DMS153 treated with DMSO at 0.1 percent for 48 hours (cell line): ENCODE measurements around the gene HINFP.
A peak's percentile ranks its signal among the peaks of the same experiment; 100 is the strongest.
"Not testable (repeated sequence)": the region's sequence is repeated elsewhere in the genome, so short reads cannot be mapped to it uniquely, and the experiment has no call there.

Source experiments
- DNase-seq: peaks from one replicate; lab custom pipeline; 2025; ENCODE audit not compliant: unreplicated experiment; lab: John Stamatoyannopoulos, UW

The HINFP gene

DNA sequence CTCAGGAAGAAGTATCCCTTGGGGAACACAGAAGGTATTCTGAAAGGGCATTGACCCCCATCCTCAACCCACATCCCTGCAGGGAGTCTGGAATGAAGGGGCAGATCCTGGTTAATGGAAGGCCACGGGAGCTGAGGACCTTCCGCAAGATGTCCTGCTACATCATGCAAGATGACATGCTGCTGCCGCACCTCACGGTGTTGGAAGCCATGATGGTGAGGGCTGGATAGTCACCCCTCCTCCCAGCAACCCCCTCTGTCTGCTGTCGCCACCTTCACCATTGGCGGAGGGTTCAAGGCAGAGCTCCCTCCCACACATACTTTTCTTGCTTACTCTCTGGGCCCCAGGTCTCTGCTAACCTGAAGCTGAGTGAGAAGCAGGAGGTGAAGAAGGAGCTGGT lies 32.8 kb downstream of the HINFP start:
- DNase-seq: no peak

DNA sequence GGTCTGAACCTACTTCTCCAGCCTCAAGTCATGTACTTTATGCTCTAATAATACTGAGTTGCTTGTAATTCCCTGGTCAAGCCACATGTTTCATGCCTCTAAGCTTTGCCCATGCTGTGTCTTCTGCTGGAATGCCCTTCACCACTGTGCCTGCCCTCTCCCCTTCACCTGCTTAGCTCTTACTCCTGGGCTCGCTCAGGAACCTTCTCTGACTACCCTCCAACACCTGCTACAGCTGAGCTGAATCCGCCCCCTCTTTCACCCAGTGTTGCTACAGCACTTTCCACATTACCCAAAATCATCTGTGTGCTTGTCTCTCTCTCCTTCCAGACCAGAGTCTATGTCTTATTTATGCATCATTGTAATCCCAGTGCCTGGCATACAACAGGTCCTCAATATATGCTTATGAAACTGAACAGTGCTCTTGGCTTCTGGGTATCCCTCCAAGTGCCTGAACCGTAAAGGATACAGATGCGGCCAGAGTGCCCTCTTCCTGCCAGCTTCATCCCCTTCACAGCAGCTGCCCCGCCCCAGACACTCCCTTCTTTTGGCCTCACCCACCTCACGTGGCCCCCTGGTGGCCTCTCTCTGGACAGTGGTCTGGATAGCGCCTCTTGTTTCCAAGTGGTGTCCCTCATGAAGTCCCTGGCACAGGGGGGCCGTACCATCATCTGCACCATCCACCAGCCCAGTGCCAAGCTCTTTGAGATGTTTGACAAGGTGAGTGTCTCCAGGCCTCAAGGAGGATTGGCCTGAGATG lies 34.5 kb downstream of the HINFP start:
- no peak for DNase-seq

DNA sequence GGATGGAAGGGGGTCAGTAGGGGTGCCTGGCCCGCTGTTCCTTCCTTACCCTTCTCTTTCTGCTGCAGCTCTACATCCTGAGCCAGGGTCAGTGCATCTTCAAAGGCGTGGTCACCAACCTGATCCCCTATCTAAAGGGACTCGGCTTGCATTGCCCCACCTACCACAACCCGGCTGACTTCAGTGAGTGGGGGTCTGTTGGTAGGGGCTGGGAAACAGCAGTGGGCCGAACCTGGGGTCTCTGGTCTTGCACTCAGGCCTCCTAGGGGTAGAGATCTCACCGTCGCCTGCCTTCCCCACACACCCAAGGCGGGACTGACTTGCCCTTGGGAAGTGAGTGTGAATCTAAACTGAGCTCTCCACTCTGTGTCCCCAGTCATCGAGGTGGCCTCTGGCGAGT lies 35.1 kb downstream of the HINFP start:
- DNase-seq: no peak

DNA sequence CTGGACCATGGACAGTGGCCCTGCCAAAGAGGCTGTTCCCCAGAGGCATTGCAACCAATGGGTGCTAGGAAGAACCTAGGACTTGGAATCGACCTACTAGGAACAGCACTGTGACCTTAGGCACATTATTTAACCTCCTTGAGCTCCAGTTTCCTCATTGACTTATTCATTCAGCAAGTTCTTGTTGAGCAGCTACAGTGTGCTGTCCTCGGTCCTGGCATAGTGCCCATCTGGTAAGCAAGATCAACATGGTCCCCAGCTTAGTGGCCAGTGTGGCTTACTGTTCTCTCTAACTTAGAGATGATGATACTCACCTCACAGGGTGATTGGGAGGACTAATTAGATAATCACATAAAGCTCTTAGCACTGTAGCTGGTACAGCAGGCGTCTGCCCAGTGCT lies 35.7 kb downstream of the HINFP start:
- no peak for DNase-seq

DNA sequence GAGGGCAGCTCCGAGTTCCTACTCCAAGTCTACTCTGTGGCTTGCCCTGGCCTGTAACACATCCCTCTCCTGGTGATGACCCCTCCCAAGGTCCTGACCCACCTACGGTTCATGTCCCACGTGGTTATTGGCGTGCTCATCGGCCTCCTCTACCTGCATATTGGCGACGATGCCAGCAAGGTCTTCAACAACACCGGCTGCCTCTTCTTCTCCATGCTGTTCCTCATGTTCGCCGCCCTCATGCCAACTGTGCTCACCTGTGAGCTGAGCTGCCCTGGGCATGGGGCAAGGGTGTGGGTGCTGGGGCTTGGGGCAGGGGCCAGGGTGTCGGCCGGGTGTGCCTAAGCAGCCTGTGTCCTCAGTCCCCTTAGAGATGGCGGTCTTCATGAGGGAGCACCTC lies 37.1 kb downstream of the HINFP start:
- DNase-seq: no peak

DNA sequence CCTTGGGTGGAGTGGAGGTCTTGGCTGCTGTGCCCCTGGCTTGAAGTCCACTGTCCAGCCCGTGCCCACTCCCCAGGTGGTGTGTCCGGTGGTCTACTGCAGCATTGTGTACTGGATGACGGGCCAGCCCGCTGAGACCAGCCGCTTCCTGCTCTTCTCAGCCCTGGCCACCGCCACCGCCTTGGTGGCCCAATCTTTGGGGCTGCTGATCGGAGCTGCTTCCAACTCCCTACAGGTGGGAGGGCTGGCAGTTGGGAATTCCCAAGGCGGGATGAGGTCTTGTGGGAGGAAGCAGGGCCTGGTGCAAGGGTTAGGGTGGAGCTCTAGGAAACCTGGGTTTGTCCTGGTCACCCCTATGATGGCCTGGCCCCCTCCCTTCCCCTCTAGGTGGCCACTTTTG lies 38.8 kb downstream of the HINFP start:
- DNase-seq: no peak

DNA sequence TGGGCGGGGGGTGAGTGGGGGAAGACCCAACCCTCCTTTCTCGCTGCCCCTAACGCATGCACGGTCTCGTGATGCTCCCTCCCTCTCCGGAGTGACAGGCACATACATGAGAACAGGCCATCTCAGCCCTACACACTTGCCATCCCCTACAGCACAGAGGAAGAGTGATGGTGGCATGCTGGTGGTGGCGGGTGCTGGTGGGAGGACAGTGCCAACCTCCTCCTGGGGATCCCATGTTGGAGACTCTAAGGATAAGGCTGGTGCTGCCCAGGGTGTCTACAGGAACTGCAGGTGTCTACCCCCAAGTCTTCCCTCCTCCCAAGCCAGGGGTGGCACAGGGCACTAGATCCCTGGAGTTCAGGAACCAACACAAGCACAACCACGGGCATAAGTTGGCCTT lies 40.5 kb downstream of the HINFP start:
- no peak for DNase-seq

DNA sequence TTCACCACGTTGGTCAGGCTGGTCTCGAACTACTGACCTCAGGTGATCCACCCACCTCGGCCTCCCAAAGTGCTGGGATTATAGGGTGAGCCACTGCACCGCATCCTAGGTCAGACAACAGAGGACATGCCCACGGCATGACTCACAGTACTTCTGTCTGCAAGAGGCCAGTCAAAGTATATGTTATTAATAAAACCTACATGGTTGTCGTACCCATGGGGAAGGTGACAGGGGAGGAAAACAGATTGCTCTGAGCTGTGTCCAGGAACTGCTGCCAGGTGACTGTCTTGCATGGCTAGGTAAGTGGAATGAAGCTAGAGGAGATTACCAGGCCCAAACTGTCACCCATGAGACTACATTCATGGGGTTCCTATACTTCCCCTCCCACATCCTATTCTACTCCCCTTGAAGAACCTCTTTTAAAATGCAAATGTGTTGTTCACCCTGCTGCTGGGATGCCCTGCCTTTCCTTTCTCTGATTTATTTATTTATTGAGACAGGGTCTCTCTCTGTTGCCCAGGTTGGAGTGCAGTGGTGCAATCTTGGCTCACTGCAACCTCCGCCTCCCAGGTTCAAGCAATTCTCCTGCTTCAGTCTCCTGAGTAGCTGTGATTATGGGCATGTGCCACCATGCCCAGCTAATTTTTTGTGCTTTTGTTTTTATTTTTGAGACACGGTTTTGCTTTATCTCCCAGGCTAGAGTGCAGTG lies 45.1 kb downstream of the HINFP start:
- DNase-seq: no peak

DNA sequence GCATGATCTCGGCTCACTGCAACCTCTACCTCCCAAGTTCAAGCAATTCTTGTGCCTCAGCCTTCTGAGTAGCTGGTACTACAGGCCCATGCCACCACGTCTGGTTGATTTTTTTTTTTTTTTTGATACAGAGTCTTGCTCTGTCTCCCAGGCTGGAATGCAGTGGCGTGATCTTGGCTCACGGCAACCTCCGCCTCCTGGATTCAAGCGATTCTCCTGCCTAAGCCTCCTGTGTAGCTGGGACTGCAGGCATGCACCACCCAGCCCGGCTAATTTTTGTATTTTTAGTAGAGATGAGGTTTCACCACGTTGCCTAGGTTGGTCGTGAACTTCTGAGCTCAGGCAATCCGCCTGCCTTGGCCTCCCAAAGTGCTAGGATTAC lies 45.7 kb downstream of the HINFP start:
- DNase-seq: not testable (repeated sequence)

DNA sequence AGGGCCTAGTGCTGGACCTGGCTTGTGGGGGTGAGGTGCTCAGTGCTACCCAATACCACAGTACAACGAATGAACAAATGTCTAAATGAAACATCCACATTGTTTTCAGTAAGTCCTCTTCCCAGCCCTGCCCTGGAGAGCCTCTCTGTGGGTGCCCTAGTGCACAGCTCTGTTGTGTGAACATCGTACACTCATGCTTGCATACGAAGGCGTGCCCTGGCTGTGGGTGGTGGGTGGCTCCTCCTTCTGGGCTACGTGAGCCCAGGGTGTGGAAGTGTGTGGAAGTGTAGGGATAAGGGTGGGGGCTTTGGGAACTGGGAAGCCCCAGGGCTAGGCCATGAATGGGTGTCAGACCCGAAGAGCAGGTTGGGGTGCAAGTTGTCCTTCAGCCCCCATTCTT lies 46.6 kb downstream of the HINFP start:
- no peak for DNase-seq

DNA sequence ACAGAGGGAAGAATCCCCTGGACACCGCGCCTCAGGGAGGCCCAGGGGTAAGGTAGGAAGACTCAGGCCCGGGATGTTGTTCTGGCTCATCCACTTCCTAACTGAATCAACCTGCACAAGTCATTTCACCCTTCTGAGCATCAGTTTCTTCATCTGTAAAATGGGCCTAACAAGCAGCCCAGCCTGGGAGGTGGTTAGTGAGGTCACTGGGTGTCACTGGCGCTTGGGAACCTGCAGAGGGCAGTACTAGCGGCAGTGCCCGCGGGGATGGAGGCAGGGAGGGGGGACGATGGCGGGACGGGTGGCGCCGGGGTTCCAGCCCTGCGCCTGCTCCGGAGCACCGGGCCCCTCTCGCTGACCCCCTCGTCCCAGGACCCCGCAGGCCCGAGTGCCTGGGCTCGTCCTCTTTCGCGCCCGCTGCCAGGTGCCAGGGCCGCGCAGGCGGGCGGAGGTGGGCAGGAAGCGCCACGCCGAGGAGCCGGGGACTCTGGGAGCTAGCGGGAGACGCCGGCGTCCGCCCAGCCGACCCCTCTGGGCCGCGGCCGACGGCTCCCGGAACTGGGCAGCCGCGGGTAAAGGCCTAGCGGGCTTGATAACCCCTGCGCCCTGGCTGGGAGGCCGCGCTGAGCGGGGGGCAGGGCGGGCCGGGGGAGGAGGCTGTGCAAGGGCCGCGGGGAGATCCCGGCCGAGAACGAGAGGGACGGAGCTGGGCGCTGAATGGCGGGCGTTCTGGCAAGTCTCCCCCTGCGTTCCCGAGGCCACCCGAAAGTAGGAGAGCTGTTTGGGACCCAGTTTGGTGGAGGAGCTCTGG lies 47.3 kb downstream of the HINFP start, which contains the start of gene NLRX1:
Gene NLRX1 (plus strand): TSS at position 255 of the 811 bp plus-strand sequence. CDS start 2,679 bp downstream, outside the sequence.
- peak; percentile 38 for DNase-seq

DNA sequence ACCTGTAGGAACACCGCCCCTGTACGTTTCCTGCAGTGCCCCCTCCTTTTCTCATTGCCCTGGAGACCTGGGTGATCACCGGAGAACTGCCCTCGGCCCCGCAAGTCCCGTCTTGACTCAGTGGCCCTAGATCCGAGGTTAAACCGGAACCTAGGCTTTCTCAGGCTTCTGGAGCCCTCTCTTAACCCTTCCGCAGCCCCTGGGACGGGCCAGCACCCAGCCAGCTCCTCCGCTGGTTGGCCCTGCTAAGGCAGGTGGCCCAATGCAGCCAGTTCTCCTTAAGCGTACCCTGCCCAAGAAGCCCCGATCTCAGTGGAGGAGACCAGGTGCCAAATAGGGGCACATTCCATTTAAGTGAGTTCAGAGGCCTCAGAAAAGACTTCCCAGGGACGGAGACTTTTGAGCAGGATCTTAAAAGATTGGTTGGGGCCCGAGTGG lies 47.9 kb downstream of the HINFP start:
- no peak for DNase-seq

DNA sequence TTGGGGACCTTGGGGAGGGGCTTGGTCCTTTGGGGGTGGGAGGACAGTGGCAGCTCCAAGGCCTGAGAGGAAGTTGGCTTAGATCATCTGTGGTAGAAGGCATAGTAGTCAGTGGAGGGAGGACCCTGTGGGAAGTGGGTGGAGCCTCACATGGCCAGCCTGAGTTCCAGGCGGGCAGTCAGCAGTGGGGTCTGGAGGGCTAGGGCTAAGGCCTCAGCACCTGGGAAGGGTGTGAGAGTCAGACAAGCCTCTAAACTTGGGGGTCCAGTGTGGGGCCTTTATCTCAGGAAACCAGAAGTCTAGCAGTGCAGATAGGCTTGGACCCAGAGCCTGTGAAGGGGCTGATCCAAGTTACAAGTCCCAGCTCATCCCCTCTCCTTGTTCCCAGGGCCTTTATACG lies 51.1 kb downstream of the HINFP start:
- DNase-seq: no peak

DNA sequence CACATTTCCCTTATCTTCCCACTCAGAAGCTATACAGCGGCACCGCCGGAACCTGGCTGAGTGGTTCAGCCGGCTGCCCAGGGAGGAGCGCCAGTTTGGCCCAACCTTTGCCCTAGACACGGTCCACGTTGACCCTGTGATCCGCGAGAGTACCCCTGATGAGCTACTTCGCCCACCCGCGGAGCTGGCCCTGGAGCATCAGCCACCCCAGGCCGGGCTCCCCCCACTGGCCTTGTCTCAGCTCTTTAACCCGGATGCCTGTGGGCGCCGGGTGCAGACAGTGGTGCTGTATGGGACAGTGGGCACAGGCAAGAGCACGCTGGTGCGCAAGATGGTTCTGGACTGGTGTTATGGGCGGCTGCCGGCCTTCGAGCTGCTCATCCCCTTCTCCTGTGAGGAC lies 52.1 kb downstream of the HINFP start:
- no peak for DNase-seq

DNA sequence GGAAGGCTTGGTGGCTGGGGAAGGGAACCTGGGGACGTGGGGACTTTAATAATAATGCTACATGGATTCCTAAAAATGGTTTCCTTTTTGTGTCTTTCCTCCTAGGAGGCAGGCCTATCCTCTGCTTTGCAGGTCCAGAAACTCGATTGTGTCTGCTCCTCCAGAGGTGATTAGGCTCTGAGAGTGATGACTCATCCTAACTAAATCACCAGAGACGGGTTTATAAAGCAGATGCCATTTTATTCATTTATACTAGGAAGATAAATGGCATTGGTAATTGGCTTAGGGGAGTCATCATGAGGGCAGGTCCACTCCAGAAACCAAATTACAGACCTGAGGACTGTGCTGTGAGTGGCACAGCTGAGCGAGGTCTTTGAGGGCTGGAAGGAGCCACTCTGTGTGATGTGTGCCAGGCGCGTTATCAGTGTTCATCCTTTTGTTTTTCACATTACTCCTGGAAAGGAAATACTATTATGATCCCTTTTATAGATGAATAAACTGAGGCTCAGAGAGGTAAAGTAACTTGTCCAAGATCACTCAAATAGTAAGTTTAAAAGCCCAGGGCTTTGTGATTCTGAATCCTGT lies 54.2 kb downstream of the HINFP start:
- no peak for DNase-seq

DNA sequence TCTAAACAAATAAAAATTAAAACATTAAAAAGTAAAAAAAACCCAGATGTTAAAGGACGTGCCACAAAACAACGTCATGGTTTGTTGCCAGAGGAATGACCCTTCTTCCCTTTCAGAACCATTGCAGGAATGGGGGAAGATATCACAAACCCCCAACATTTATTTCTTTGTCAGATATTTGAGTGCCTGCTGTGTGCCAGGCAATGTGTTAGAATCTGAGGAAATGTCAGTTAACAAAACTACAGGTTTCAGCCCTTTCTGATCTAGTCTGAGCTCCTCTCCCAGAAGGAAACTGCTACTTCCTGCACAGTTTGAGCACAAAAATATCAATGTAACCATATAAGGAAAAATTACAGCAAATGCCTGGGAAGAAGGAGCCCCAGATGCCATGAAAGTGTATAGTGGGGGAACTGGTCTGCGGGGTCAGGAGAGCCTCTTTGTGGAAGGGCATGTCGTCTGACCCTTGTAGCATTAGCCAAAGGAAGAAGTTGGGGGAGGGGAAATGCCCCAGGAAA lies 56.8 kb downstream of the HINFP start:
- no peak for DNase-seq

DNA sequence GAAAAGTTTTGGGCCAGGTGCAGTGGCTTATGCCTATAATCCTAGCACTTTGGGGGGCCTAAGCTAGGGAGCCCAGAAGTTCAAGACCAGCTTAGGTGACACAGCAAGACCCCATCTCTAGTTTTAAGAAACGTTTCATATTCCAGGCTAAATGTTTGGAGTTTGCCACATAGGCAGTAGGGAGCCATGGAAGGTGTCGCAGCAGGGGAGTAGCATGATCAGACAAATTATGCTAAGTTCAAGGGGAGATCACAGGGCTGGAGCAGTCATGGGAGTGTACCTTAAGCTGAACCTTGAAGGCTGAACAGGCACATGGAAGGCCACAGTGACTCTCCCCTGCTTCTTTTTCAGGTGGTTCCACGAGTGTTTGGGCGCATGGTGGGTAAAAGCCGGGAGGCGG lies 58.0 kb downstream of the HINFP start:
- no peak for DNase-seq

DNA sequence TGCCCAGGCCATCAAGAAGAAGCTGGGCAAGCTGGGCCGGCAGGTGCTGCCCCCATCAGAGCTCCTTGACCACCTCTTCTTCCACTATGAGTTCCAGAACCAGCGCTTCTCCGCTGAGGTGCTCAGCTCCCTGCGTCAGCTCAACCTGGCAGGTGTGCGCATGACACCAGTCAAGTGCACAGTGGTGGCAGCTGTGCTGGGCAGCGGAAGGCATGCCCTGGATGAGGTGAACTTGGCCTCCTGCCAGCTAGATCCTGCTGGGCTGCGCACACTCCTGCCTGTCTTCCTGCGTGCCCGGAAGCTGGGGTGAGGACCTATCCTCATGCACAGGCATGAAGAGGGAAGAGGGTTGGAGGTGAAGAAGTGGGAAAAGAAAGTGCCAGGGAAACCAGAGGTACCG lies 58.6 kb downstream of the HINFP start:
- DNase-seq: peak; percentile 89

DNA sequence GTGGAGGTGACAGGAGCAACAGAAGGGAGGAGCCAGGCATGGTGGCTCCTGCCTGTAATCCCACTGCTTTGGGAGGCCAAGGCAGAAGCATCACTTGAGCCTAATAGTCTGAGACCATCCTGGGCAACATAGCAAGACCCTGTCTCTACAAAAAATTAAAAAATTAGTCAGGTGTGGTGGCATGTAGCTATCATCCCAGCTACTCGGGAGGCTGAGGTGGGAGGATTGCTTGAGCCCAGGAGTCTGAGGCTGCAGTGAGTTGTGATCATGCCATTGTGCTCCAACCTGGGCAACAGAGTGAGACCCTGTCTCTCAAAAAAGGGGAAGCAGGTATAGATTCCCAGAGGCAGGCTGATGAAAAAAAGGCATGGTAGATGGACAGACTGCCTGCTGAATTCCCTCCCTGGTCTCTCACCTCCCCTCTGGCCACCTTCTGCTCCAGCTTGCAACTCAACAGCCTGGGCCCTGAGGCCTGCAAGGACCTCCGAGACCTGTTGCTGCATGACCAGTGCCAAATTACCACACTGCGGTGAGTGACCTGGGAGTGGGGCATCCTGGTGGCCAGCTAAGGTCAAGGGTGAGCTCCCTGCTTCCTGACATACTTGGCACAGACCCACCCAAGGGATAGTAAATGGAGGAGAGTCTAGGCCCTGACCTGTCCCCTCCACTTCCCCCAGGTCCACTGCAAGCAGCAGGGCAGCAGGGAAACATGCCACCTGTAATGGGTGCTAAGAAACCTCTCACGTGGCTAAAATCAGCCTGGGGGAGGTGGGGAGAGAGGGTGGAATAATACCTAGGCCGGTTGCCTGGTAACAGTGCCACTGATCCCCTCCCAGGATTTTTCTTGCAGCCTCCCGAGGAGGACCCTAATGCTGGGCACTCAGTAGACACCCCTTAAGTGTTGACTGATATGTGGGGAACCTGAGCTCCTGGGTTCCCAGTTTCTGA lies 59.6 kb downstream of the HINFP start:
- DNase-seq: no peak
